K562 (cell line): ENCODE results near the gene NXF1. TPM values are rescaled to one million over a fixed set of nuclear protein-coding genes. Genes with fewer than 3 reads are reported as not detected.
A peak's percentile ranks its signal among the peaks of the same experiment; 100 is the strongest.

ENCODE experiments used
- CREM ChIP-seq: IDR thresholded peaks from 2 replicates; pipeline ENCODE4 v1.6.1; 2014; ENCODE audit warnings: antibody characterized with exemption, low read depth
- FOXJ3 ChIP-seq: sonication (generic); formaldehyde crosslinking; IDR thresholded peaks from 2 replicates; pipeline ENCODE4 v1.4.0; 2020; ENCODE audit warnings: mild to moderate bottlenecking, missing genetic modification reagents
- HDAC1 ChIP-seq, 2 experiments: fragments of 450-650 bp; IDR thresholded peaks; 2 replicates each; pipeline ENCODE4 v1.6.1; 2016 to 2017; ENCODE audit warnings: inconsistent platforms in 1 of 2, mild to moderate bottlenecking in 1 of 2, moderate library complexity in 1 of 2
- NCOR1 ChIP-seq: fragments of 450-650 bp; IDR thresholded peaks from 2 replicates; pipeline ENCODE4 v1.6.1; 2016; ENCODE audit warnings: mild to moderate bottlenecking, moderate library complexity
- NFE2 ChIP-seq: IDR thresholded peaks from 2 replicates; pipeline ENCODE4 v1.6.1; 2014; ENCODE audit warnings: antibody characterized with exemption, low read depth
- NR2C2 ChIP-seq, 2 experiments: fragments of 200-800 bp in 1 of 2; sonication (Bioruptor generic) in 1 of 2; sonication (generic) in 1 of 2; formaldehyde crosslinking in 1 of 2; IDR thresholded peaks; 2 replicates each; pipeline versions ENCODE4 v1.6.1 to v1.8.0; 2016 to 2022; ENCODE audit warnings: mild to moderate bottlenecking in 1 of 2, missing compliant biosample characterization in 1 of 2, missing genetic modification characterization in 1 of 2, missing genetic modification reagents in 1 of 2
- POLR2H ChIP-seq: IDR thresholded peaks from 2 replicates; pipeline ENCODE4 v1.6.1; 2016; ENCODE audit warnings: missing genetic modification characterization, low read depth, mild to moderate bottlenecking, control low read depth, missing compliant biosample characterization, moderate library complexity
- RBM14 ChIP-seq: fragments of 200-400 bp; formaldehyde crosslinking; IDR thresholded peaks from 2 replicates; pipeline ENCODE4 v1.6.1; 2018; ENCODE audit warnings: low read depth, mild to moderate bottlenecking, low read length, moderate library complexity, borderline replicate concordance; ENCODE audit not compliant: insufficient read depth
- SRSF7 ChIP-seq: fragments of 200-400 bp; formaldehyde crosslinking; optimal IDR thresholded peaks from 2 replicates; pipeline ENCODE3; 2017; ENCODE audit warnings: mild to moderate bottlenecking, low read depth, low read length
- ZC3H11A ChIP-seq: IDR thresholded peaks from 2 replicates; pipeline ENCODE4 v1.6.1; 2012; ENCODE audit warnings: low read depth, low read length, improper control_type of control experiment
- ZNF584 ChIP-seq: fragments of 200-800 bp; sonication (Bioruptor generic); IDR thresholded peaks from 2 replicates; pipeline ENCODE4 v1.6.1; 2016; ENCODE audit warnings: low read depth, mild to moderate bottlenecking, missing genetic modification characterization, missing compliant biosample characterization
- ZNF766 ChIP-seq: fragments of 200-800 bp; sonication (Bioruptor generic); conservative IDR thresholded peaks from 2 replicates; pipeline ENCODE4 v1.6.1; 2016; ENCODE audit warnings: missing genetic modification characterization, missing compliant biosample characterization
- polyA plus RNA-seq, 8 experiments: library from polyadenylated mRNA; depleted of rRNA in 4 of 8; stranded (reverse) in 5 of 8; unstranded in 3 of 8; fragments of >200 nt; fragmentation: Nextera tagmentation in 2 of 8; fragmentation: Illumina TruSeq in 1 of 8; extraction: Ambion mirVana in 2 of 8; extraction: Trizol in 1 of 8; gene quantifications; 2 replicates each; pipeline versions ENCODE4 v1.2.1 to v1.2.3, GENCODE V29; 2011 to 2014; ENCODE audit warnings: inconsistent platforms in 1 of 8, missing spikeins in 1 of 8
- total RNA-seq, 7 experiments: library from RNA; depleted of rRNA in 6 of 7; stranded (reverse); fragments of >200 nt in 6 of 7; fragmentation: Illumina TruSeq in 2 of 7; extraction: Trizol in 2 of 7; gene quantifications; 2 replicates each; pipeline versions ENCODE4 v1.2.1 to v1.2.3, GENCODE V29; 2011 to 2021; ENCODE audit warnings: low replicate concordance in 1 of 7
- TF ChIP-seq, protein P1 (sequence below), 3 experiments: fragments of 200-800 bp in 1 of 3; fragments of 250-450 bp in 1 of 3; fragments of 450-650 bp in 1 of 3; sonication (Bioruptor Pico) in 1 of 3; sonication (Bioruptor generic) in 1 of 3; formaldehyde crosslinking in 1 of 3; IDR thresholded peaks; 2 replicates each; pipeline versions ENCODE4 v1.6.1 to v1.8.0; 2016 to 2022; ENCODE audit warnings: mild to moderate bottlenecking in 2 of 3, missing genetic modification characterization in 2 of 3, missing compliant biosample characterization in 1 of 3, moderate library complexity in 1 of 3
- TF ChIP-seq, protein P2 (sequence below): sonication (generic); formaldehyde crosslinking; IDR thresholded peaks from 2 replicates; pipeline ENCODE4 v1.4.0; 2020; ENCODE audit warnings: mild to moderate bottlenecking, missing genetic modification reagents
- TF ChIP-seq, protein P3 (sequence below): fragments of 200-800 bp; sonication (Bioruptor generic); IDR thresholded peaks from 2 replicates; pipeline ENCODE4 v1.6.1; 2017; ENCODE audit warnings: missing genetic modification characterization, missing compliant biosample characterization
- TF ChIP-seq, protein P4 (sequence below): IDR thresholded peaks from 2 replicates; pipeline ENCODE4 v1.6.1; 2014; ENCODE audit warnings: antibody characterized with exemption

NXF1 gene
- total and polyA plus RNA-seq, 9 of the 15 experiments (the other 6 are each of a cell fraction or from before 2014, with no cell fraction given) = 18.1 to 98.3 (median 35.8) TPM

DNA sequence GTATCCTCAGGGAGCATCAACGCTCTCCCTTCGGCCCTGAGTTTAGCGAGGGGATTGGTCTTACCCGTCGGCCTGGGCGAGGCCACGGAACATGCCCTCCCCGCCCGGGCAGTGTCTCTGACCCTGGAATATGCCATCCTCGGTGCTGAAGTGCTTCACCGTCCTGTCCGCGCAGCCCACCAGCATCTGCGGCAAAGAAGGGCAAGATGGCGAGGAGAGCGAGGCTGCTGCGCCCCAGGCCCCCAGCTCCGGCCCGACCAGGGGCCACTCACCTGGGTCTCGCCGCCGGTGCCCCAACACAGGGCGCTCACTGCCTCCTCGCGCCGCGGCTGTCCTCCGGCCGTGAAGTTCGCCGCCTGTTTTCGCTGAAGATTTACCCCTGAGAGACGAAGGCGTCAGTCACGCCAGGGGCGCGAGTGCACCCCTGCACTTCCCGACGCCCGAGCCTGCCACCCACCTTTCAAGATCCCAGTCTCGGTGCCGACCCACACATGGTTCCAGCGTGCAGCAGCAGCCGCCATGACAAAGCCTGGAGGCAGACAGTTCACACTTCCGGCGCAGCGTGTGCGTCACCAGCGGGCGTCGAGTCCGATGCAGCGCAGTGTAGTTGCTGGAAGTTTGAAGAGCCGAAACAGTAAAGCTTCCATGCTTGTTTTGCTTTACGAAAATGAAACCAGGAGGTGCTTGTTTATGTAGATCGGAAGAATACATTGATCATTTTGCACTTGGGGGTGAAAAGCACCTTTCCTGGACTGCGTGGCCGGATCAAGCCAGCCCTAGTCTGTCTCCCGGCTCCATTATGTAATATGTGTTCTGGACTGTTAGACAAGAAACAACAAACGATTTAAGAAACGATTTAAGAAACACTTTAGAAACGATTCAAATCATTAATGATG, 34.1 kb upstream of the NXF1 start, which contains the start of gene WDR74 (continued):
- TF ChIP-seq ZC3H11A (no peak), FOXJ3 (CRISPR knock-in tag) (no peak), NCOR1 (peak; percentile 63), ZNF766 (CRISPR knock-in tag) (peak; percentile 72), ZNF584 (CRISPR knock-in tag) (no peak), HDAC1 (IDR thresholded peaks at IDR 0.05) (peak; percentile 97 to 100), CREM (peak; percentile 100), SRSF7 (no peak), NFE2 (peak; percentile 20; the same call in 1 of the 2 replicates), POLR2H (tag) (peak; percentile 4; the same call in 1 of the 2 replicates), NR2C2 (CRISPR knock-in tag; IDR thresholded peaks at IDR 0.05) (peak; percentile 80), NR2C2 (tag; IDR thresholded peaks at IDR 0.05) (peak; percentile 78), RBM14 (0 out of 2 replicates have a peak, but pooled peaks have one; percentile 57)
- TF ChIP-seq, protein P1, sequence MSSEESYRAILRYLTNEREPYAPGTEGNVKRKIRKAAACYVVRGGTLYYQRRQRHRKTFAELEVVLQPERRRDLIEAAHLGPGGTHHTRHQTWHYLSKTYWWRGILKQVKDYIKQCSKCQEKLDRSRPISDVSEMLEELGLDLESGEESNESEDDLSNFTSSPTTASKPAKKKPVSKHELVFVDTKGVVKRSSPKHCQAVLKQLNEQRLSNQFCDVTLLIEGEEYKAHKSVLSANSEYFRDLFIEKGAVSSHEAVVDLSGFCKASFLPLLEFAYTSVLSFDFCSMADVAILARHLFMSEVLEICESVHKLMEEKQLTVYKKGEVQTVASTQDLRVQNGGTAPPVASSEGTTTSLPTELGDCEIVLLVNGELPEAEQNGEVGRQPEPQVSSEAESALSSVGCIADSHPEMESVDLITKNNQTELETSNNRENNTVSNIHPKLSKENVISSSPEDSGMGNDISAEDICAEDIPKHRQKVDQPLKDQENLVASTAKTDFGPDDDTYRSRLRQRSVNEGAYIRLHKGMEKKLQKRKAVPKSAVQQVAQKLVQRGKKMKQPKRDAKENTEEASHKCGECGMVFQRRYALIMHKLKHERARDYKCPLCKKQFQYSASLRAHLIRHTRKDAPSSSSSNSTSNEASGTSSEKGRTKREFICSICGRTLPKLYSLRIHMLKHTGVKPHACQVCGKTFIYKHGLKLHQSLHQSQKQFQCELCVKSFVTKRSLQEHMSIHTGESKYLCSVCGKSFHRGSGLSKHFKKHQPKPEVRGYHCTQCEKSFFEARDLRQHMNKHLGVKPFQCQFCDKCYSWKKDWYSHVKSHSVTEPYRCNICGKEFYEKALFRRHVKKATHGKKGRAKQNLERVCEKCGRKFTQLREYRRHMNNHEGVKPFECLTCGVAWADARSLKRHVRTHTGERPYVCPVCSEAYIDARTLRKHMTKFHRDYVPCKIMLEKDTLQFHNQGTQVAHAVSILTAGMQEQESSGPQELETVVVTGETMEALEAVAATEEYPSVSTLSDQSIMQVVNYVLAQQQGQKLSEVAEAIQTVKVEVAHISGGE (CRISPR knock-in tag; IDR thresholded peaks at IDR 0.05) = peak in 1 of 3 experiments; percentile 55; a peak in 2 of 6 replicates
- TF ChIP-seq, protein P2, sequence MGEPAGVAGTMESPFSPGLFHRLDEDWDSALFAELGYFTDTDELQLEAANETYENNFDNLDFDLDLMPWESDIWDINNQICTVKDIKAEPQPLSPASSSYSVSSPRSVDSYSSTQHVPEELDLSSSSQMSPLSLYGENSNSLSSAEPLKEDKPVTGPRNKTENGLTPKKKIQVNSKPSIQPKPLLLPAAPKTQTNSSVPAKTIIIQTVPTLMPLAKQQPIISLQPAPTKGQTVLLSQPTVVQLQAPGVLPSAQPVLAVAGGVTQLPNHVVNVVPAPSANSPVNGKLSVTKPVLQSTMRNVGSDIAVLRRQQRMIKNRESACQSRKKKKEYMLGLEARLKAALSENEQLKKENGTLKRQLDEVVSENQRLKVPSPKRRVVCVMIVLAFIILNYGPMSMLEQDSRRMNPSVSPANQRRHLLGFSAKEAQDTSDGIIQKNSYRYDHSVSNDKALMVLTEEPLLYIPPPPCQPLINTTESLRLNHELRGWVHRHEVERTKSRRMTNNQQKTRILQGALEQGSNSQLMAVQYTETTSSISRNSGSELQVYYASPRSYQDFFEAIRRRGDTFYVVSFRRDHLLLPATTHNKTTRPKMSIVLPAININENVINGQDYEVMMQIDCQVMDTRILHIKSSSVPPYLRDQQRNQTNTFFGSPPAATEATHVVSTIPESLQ = no peak
- TF ChIP-seq, protein P3, sequence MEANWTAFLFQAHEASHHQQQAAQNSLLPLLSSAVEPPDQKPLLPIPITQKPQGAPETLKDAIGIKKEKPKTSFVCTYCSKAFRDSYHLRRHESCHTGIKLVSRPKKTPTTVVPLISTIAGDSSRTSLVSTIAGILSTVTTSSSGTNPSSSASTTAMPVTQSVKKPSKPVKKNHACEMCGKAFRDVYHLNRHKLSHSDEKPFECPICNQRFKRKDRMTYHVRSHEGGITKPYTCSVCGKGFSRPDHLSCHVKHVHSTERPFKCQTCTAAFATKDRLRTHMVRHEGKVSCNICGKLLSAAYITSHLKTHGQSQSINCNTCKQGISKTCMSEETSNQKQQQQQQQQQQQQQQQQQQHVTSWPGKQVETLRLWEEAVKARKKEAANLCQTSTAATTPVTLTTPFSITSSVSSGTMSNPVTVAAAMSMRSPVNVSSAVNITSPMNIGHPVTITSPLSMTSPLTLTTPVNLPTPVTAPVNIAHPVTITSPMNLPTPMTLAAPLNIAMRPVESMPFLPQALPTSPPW (CRISPR knock-in tag) = no peak; the same call in 1 of the 2 replicates
- TF ChIP-seq, protein P4, sequence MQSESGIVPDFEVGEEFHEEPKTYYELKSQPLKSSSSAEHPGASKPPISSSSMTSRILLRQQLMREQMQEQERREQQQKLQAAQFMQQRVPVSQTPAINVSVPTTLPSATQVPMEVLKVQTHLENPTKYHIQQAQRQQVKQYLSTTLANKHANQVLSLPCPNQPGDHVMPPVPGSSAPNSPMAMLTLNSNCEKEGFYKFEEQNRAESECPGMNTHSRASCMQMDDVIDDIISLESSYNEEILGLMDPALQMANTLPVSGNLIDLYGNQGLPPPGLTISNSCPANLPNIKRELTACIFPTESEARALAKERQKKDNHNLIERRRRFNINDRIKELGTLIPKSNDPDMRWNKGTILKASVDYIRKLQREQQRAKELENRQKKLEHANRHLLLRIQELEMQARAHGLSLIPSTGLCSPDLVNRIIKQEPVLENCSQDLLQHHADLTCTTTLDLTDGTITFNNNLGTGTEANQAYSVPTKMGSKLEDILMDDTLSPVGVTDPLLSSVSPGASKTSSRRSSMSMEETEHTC = peak; percentile 19; the same call in 1 of the 2 replicates
